ENCODE measurements around the gene KHSRP. TPM values are rescaled to one million over a fixed set of nuclear protein-coding genes. Genes with fewer than 3 reads are reported as not detected.
"Not testable (repeated sequence)": the region's sequence is repeated elsewhere in the genome, so short reads cannot be mapped to it uniquely, and the experiment has no call there.

Gene KHSRP
- total RNA-seq, 1 donor, result 118 TPM

GRCh38 chr19:6402058-6402457, 22.6 kb downstream of the KHSRP start:
- no peak for DNase-seq (ENCODE audit: low read depth)
- H3K4me3 ChIP-seq (ENCODE audit: low read depth, low read length), result no peak overlapping the region
- no peak for TF ChIP-seq CTCF (IDR thresholded peaks at IDR 0.05; ENCODE audit: insufficient read depth, low read depth, low read length)

- not testable (repeated sequence) for H3K4me3 ChIP-seq (ENCODE audit: low read depth, low read length); DNase-seq (ENCODE audit: low read depth)
Measured at GRCh38 chr19:6400062-6400944, 24.3 kb downstream of the KHSRP start.

GRCh38 chr19:6396305-6396704, 28.3 kb downstream of the KHSRP start:
- H3K4me3 ChIP-seq (ENCODE audit: low read depth, low read length), result no peak overlapping the region
- no peak for TF ChIP-seq CTCF (IDR thresholded peaks at IDR 0.05; ENCODE audit: insufficient read depth, low read depth, low read length)

GRCh38 chr19:6394831-6395230, 29.8 kb downstream of the KHSRP start:
- TF ChIP-seq CTCF (IDR thresholded peaks at IDR 0.05; ENCODE audit: insufficient read depth, low read depth, low read length), result no peak
- no peak overlapping the region for H3K4me3 ChIP-seq (ENCODE audit: low read depth, low read length)

More at GRCh38 chr19:6396305-6396704, 28.3 kb downstream of the KHSRP start:
- no peak for DNase-seq (ENCODE audit: low read depth)

GRCh38 chr19:6393983-6394412, 30.6 kb downstream of the KHSRP start:
- no peak for TF ChIP-seq CTCF (IDR thresholded peaks at IDR 0.05; ENCODE audit: insufficient read depth, low read depth, low read length)
- peak overlapping the region; percentile 92 for H3K4me3 ChIP-seq (ENCODE audit: low read depth, low read length)
- DNase-seq (ENCODE audit: low read depth), result no peak

More at GRCh38 chr19:6394831-6395230, 29.8 kb downstream of the KHSRP start:
- DNase-seq (ENCODE audit: low read depth), result no peak

- H3K4me3 ChIP-seq (ENCODE audit: low read depth, low read length), result peak within 1 kb of the TSS; percentile 92
- DNase-seq (ENCODE audit: low read depth), result peak; percentile 96
- TF ChIP-seq CTCF (IDR thresholded peaks at IDR 0.05; ENCODE audit: insufficient read depth, low read depth, low read length), result peak; percentile 7
Measured at GRCh38 chr19:6393074-6393982, 31.3 kb downstream of the KHSRP start, which contains the start of gene GTF2F1. TSS of gene GTF2F1 (minus strand) at chr19:6393164. CDS start at chr19:6392995, 169 bp downstream.

Data from fibroblast of villous mesenchyme (primary cell).